ENCODE results near the gene FCHO1.

The FCHO1 gene

GRCh38 chr19:17761148-17761547 lies 9.9 kb downstream of the FCHO1 start:
- no peak for TF ChIP-seq CTCF (conservative IDR thresholded peaks at IDR 0.05; ENCODE audit: control insufficient read depth, insufficient read depth, low read depth, low read length)
- no peak overlapping the region for H3K4me3 ChIP-seq (ENCODE audit: control insufficient read depth, low read depth, low read length)
- DNase-seq (ENCODE audit: low read depth): no peak

- TF ChIP-seq CTCF (conservative IDR thresholded peaks at IDR 0.05; ENCODE audit: control insufficient read depth, insufficient read depth, low read depth, low read length): no peak
- H3K4me3 ChIP-seq (ENCODE audit: control insufficient read depth, low read depth, low read length): no peak overlapping the region
- peak; percentile 70 for DNase-seq (ENCODE audit: low read depth)
Measured at GRCh38 chr19:17762505-17763229, 11.4 kb downstream of the FCHO1 start.

- H3K4me3 ChIP-seq (ENCODE audit: control insufficient read depth, low read depth, low read length): no peak overlapping the region
- no peak for TF ChIP-seq CTCF (conservative IDR thresholded peaks at IDR 0.05; ENCODE audit: control insufficient read depth, insufficient read depth, low read depth, low read length)
- no peak for DNase-seq (ENCODE audit: low read depth)
Measured at GRCh38 chr19:17764348-17764747, 13.1 kb downstream of the FCHO1 start.

GRCh38 chr19:17765069-17765618 lies 13.9 kb downstream of the FCHO1 start:
- no peak for TF ChIP-seq CTCF (conservative IDR thresholded peaks at IDR 0.05; ENCODE audit: control insufficient read depth, insufficient read depth, low read depth, low read length)
- no peak for DNase-seq (ENCODE audit: low read depth)
- H3K4me3 ChIP-seq (ENCODE audit: control insufficient read depth, low read depth, low read length): no peak overlapping the region

GRCh38 chr19:17766543-17767131 lies 15.4 kb downstream of the FCHO1 start:
- peak; percentile 80 for DNase-seq (ENCODE audit: low read depth)
- no peak overlapping the region for H3K4me3 ChIP-seq (ENCODE audit: control insufficient read depth, low read depth, low read length)
- TF ChIP-seq CTCF (conservative IDR thresholded peaks at IDR 0.05; ENCODE audit: control insufficient read depth, insufficient read depth, low read depth, low read length): peak; percentile 91

GRCh38 chr19:17767559-17767958 lies 16.3 kb downstream of the FCHO1 start:
- no peak for TF ChIP-seq CTCF (conservative IDR thresholded peaks at IDR 0.05; ENCODE audit: control insufficient read depth, insufficient read depth, low read depth, low read length)
- DNase-seq (ENCODE audit: low read depth): no peak
- no peak overlapping the region for H3K4me3 ChIP-seq (ENCODE audit: control insufficient read depth, low read depth, low read length)
